NCI-H748 treated with DMSO at 0.1 percent for 48 hours (cell line): ENCODE data around the gene PHRF1.
A peak's percentile ranks its signal among the peaks of the same experiment; 100 is the strongest.

Experiments used
- DNase-seq: peaks from one replicate; lab custom pipeline; 2025; lab: John Stamatoyannopoulos, UW

The PHRF1 gene, protein sequence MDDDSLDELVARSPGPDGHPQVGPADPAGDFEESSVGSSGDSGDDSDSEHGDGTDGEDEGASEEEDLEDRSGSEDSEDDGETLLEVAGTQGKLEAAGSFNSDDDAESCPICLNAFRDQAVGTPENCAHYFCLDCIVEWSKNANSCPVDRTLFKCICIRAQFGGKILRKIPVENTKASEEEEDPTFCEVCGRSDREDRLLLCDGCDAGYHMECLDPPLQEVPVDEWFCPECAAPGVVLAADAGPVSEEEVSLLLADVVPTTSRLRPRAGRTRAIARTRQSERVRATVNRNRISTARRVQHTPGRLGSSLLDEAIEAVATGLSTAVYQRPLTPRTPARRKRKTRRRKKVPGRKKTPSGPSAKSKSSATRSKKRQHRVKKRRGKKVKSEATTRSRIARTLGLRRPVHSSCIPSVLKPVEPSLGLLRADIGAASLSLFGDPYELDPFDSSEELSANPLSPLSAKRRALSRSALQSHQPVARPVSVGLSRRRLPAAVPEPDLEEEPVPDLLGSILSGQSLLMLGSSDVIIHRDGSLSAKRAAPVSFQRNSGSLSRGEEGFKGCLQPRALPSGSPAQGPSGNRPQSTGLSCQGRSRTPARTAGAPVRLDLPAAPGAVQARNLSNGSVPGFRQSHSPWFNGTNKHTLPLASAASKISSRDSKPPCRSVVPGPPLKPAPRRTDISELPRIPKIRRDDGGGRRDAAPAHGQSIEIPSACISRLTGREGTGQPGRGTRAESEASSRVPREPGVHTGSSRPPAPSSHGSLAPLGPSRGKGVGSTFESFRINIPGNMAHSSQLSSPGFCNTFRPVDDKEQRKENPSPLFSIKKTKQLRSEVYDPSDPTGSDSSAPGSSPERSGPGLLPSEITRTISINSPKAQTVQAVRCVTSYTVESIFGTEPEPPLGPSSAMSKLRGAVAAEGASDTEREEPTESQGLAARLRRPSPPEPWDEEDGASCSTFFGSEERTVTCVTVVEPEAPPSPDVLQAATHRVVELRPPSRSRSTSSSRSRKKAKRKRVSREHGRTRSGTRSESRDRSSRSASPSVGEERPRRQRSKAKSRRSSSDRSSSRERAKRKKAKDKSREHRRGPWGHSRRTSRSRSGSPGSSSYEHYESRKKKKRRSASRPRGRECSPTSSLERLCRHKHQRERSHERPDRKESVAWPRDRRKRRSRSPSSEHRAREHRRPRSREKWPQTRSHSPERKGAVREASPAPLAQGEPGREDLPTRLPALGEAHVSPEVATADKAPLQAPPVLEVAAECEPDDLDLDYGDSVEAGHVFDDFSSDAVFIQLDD (N-terminal part only)

DNA sequence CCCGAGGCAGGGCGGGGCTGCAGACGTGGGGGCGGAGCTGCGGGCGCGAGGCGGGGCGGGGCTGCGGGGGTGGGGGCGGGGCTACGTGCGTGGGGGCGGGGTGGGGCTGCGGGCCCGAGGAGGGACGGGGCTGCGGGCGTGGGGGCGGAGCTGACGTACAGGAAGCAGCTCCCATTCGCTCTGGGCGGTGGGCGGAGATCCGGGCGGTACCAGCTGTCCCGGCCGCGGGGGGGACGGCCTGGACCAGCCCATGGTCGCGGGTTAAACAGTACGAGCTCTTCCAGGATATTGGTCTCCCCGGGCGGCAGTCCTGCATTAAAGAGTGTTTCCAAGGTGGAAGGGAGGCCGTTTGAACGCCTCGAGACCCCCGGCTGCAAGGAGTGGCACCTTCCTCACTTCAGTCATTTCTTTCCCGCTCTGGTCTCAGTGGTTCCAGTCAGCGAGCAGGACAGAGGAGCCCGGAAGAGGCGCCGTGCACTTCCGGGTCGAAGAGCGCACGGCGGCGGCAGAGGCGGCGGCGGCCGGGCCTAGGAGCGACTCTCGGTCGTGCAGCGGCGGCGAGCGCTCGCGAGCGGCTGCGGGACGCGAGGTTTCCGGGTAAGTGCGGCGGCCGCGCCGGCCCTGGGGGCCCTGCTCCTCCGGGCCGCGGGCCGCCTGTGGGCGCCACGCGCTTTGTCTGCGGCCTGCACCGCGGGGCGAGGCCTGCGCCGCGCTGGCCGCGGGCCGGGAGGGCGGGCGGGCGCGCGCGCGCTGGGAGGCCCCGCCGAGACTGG lies at the start of gene PHRF1:
Gene PHRF1 (plus strand): TSS at position 475 of the 773 bp plus-strand sequence. CDS start 5,043 bp downstream, outside the sequence.
- DNase-seq = peak; percentile 90

DNA sequence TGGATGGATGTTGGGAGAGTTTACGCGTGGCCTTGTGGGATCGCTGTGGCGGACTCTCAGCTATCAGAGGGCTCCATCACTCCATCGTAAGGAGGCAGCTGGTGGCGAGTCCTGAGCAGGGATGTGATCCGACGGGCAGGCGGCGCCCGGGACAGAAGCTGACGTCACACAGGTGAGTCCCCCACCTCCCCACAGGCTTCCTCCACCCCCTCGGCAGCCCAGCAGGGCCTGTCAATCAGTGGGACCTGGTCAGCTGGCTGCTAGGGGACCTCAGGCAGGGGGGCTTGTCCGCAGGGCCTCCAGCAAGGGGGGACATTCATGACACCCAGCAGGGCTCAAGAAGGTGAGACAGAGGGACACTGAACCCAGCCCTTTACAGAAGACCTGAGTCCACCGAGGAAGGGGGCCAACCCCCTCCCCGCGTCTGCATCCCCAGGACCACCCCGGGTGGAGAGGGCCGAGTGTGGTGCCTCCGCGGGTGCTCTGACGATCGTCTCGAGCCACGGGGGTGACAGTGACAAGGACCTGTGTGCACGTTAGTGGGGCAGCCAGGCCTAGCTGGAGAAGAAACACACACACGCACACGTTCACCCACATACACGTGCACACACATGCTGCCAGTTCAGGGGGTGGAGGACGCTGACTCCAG lies 48.0 kb upstream of the PHRF1 start:
- no peak for DNase-seq

DNA sequence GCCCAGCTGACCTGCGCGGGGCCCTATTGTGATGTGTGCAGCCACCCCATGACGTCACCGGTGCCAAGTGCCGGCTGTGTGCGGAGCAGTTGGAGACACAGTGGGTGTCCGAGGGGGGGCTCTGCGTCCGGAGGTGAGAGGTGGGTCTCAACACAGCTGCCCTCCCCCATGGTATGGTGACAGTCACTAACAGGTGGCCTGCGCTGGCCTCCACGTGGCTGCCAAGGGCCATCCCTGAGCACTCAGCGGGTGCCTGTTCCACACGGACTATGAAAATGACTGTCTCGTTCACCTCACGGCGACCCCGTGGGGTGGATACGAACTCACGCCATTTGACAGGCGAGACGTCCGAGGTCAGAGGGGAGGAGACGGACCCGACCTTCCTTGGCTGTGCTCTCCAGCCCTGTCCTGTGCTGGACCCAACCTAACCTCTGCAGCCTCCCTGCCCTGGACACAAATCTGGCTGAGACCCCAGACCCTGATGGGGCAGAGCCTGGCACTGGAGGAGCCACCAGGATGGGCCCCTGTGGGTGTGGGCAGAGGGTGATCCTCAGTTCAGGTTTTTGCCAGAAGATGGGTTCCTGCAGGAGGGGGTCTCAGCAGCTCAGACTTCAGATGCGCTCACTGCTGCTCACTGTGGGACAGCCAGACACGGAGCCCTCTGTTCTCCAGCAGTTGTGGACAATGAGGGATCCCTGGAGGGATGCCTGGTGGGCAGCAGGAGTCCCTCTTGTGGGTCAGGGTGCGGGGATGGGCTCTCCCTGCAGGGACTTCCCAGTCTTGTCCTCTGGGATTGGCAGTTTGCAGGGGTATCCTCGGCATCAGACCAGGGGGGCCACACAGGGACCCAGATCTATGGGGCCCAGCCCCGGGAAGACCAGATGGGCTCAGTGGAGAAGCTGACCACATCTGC lies 47.2 kb upstream of the PHRF1 start:
- no peak for DNase-seq

DNA sequence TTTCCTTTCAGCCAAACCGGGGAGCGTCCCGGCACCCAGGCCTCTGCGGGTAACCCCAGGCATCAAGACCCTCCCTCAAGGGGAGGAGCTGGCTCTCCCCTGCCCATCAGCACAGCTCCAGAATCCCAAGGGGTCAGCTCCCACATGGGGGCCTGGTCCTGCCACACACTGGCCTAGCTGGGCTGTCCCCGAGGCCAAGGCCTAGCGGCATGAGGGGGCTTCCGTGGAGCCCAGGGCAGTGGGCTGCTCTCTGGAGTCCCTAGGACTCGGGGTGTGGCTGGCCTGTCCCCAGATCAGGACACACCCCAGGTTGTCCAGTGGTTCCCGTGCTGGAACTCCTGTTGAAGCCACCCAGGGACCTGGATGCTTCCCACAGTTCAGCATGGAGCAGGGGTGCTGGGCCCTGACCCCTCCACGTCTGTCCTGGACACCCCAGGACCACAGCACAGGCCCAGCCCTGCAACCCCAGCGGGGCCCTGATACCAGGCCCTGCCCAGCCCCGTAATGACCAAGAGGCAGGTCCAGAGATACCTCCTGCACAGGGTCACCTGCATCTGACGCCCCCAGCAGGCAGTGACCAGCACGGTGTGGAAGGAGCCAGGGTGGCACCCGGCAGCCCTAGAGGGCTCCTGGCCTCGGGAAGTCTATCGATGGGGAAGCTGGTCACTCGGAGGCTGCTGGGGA lies 46.4 kb upstream of the PHRF1 start:
- DNase-seq = no peak

DNA sequence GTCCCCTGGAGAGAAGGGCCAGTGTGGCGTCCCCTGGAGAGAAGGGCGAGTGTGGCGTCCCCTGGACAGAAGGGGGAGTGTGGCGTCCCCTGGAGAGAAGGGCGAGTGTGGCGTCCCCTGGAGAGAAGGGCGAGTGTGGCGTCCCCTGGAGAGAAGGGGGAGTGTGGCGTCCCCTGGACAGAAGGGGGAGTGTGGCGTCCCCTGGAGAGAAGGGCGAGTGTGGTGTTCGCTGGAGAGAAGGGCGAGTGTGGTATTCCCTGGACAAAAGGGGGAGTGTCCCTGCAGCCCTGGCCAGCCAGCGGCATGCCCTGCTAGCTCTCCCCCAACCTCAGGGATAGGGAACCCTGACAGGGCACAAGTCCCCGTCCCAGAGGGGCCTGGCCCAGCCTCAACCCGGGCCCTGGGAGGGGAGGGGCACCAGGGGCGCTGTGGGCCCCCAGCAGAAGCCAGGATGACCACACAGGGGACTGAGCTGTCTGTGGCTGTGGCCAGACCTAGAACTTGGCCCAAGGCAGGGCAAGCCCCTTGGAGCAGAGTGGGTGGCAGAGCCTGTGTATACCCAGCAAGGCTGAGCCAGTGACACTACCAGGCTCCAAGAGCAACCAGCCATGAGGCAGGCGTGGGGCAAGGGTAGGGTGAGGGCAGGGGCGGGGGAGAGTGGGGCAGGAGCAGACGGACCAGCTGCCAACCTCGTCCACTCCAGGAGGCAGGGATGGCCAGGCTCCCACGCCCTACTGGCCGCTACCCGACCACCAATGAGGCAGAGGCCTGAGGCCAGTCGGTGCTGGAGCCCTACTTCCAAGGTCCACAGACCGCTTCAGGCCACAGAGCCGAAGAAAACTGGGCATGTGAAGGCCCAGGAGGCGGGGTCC lies 45.1 kb upstream of the PHRF1 start:
- DNase-seq = no peak

DNA sequence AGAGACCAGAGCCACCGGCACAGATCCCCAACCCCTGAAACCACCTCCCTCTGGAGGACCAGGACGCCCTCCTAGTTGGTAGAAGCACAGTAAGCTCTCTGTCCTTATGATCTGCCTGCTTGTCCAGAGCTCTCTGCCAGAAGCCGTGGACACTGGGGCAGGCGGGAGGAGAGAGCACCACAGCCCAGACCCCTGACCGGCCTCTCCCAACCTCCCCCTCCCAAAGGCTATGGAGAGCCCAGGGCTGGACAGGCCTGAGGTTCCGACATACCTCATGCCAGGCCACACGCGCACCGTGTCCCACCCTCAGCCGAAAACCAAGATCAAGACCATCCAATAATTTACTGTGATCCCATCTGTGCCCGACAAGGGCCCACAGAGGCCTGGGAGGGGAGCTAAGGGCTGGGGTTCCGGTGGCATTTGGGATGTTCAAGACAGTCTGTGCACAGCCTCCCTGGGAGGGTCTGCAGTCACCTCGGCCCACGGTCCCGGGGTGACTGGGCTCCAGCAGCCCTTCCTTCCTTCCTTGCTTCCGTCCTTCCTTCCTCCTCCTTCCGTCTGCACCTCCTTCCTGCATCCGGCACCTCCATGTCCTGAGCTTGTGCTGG lies 44.2 kb upstream of the PHRF1 start:
- DNase-seq = no peak

DNA sequence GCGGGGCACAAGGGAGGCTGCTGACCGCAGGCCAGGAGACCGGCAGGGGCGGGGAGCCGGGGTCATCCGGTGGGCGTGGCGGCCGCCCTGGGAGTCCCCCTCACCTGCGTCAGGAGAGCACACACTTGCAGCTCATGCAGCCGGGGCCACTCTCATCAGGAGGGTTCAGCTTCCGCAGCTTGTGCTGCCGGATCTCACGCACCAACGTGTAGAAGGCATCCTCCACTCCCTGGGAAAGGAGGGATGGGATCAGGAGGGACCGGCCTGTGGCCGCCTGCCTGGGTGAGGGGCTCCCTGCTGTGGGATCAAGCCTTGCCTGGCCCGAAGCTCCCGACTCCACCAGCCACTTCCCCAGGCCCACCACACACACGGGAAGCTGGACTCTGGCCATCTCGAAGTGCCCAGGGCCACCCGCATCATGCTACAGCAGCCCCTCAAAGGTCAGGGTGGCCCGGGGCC lies 43.7 kb upstream of the PHRF1 start:
- DNase-seq = no peak

DNA sequence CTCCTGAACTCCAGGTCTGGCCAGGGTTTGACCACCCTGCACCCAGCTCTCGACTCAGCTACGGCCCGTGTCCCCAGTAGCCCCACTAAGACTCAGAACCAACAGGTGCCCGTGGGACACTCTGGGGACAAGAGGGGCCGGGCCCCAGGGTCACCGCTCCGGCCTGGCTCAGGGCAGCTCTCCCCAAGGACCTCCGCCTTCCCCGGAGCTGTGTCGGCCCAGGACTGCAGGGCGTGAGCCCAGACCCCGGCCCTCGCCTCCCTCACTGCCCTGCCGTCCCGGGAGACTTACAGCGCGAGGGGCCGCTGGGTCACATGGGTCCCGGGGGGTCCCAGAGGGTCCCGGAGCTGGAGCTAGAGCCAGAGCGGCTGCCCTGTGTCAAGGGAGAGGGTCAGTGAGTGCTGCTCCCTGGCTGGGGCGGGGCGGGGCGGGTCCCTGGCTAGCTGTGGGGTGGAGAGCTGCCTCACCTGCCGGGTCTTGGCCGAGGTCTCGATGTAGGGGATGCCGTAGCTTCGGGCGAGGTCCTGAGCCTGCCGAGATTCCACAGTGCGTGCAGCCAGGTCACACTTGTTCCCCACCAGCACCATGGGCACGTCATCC lies 43.2 kb upstream of the PHRF1 start:
- no peak for DNase-seq

DNA sequence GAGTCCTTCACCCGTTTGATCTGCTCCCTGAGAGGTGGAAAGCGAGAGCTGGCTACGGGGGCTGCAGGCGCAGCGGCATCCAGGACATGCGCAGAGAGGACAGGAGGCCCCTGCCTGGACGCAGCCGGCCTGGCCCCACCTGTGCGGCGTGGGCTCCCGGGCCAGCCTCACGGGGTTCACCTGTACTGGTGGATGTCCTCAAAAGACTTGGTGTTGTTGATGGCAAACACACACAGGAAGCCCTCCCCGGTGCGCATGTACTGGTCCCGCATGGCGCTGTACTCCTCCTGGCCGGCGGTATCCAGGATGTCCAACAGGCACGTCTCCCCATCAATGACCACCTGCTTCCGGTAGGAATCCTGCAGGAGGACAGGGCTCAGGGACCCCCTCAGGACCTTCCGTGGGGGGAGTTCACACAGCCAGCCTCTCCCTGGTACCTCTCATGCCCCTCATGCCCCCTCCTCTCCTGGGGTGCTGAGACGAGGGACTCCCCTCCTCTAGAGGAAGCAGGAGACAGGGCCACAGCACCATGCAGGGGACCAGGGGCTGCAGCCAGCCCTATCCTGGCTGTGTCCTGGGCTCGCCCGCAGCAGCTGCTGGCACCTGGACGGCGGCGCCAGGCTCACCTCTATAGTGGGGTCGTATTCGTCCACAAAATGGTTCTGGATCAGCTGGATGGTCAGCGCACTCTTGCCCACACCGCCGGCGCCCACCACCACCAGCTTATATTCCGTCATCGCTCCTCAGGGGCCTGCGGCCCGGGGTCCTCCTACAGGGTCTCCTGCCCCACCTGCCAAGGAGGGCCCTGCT lies 42.5 kb upstream of the PHRF1 start:
- no peak for DNase-seq

DNA sequence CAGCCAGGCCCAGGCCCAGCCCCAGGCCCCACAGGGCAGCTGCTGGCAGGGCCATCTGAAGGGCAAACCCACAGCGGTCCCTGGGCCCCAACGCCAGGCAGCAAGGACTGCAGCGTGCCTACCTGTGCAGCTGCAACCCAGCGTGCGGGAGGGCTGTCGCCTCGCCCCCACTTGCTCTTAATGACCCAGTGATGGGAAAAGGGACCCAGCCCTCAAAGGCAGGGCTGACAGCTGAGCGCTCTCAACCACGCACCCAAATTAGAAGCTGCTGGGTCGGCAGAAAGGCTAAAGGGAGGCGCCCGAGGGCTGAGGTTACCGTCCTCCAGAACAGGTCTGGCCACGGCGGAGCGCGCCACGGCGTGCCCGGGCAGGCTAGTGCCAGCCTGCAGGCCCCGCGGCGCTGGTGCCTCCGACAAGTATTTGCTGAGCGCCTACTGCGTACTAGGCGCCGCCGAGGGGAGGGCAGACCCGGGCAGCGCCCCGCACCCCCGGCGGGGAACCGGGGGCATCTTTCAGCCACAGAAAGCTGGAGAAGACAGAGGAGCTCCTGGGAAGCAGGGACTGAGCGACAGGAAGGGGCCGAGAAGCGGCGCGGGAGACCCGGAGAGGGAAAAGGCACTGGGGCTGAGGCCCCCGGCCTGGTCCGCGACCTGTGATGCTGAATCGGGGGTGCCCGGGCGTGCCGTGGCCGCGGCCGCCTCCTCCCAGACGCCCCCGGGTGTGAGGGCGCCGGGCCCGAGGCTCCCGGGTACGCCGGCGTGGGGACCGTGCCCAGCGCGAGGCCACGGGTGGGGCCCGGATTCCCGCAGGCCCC lies 41.7 kb upstream of the PHRF1 start:
- no peak for DNase-seq

DNA sequence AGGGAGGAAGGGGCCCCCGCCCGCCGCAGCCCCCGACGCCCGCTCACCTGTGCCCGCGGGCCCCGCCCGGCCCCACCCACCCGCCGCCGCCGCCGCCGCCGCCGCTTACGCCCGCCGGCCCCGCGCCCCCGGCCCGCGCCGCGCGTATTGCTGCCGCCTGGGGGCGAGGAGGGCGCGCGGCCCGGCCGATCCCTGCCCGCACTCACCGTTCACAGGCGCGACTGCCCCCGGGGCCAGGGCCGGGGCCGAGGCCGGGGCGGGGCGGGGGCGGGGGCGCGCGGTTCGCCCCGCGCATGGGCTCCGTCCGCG lies 41.1 kb upstream of the PHRF1 start:
- DNase-seq = no peak

DNA sequence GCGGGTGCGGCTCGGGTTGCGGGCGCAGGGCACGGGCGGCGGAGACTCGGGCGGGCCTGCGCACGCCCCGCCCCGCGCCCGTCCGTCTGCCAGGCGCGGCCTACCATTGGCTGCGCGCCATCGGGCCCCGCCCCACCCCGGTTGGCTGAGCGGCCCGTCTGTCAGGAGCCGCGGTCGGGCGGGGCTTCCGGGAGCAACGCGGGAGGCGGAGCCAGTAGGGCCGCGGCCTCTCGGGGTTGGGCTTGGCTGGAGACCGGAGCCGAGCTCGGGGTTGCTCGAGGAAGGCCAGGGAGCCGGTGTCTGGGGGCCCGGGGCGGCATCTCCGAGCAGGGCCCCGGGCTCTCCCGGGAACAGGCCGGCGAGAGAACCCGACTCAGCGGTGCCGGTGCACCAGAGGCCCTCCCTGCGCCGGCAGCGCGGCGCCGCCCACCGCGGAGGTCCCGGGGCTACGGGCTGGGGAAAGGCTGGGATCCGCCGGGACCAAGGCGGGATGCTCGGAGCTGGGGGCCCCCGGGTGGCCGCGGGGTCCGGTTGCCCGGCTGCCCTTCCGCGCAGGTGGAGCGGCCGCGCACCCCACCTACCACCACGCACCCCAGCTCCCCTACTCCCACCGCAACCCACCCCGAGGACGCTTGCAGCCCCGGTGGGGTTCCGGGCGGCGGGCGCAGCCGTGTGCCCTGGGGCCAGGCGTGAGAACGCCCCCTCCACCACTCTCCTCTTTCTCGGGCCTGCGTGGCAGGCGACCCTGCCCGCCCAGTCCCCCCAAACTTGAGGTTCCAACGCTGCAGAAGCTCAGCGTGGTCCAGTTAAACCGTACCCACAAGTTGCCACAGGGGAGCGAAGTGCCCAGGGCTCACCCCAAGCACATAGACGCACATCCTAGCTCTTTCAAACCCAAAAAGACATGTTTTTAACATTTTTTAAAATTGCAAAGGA lies 40.5 kb upstream of the PHRF1 start, which contains the start of gene HRAS:
Gene HRAS (minus strand): TSS at position 58 of the 936 bp plus-strand sequence.
- peak; percentile 86 for DNase-seq

DNA sequence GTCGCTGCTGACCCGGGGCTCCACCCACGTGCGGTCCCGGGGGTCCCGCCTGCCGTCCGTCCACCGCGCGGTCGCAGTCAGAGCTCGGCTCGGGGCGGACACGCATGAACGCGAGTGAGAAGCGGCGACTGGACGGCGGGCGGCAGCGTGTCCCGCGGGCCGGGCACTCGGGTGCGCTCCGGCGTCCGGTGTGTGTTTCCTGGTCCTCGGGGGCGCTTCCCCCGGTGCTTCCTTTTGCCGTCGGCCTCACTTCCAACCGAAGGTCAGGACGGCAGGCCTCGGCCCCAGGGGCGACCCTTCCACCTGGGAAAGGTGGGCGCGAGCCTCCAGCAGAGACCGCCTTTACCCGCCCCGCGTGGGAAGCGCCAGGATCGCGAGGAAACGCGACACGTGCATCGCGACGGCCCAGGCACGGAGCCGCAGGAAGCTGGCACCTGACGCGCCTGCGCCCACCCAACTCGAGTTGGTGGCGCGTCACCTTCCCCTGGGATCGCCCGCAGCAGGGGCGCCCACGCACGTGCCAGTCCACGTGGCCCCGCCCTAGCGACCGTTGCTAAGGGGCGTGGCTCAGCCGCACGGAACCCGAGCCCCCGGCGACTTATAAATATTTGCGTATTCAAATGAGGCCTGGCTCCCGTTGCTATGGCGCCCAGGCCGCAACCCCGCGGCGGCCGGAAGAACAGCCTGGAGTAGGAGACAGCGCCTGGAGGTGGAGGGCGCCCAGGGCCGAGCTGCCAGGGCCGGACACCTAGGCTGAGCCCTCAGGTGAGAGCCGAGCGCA lies 39.2 kb upstream of the PHRF1 start, which contains the start of gene LRRC56:
Gene LRRC56 (plus strand): TSS at position 687 of the 781 bp plus-strand sequence. CDS start 3,158 bp downstream, outside the sequence.
- peak; percentile 67 for DNase-seq
